HEK293T (cell line): ENCODE data around the gene ZNF217.
"Not testable (repeated sequence)": the region's sequence is repeated elsewhere in the genome, so short reads cannot be mapped to it uniquely, and the experiment has no call there.

Source experiments
- L3MBTL2 ChIP-seq: fragments of 450-650 bp; conservative IDR thresholded peaks from 2 replicates; pipeline ENCODE4 v1.6.1; 2016; ENCODE audit warnings: mild to moderate bottlenecking
- LEF1 ChIP-seq: fragments of 450-650 bp; IDR thresholded peaks from 2 replicates; pipeline ENCODE4 v1.6.1; 2017; ENCODE audit warnings: mild to moderate bottlenecking, borderline replicate concordance
- NFRKB ChIP-seq: fragments of 450-650 bp; IDR thresholded peaks from 2 replicates; pipeline ENCODE4 v1.6.1; 2016; ENCODE audit warnings: mild to moderate bottlenecking, moderate library complexity
- SP1 ChIP-seq: fragments of 450-650 bp; IDR thresholded peaks from 2 replicates; pipeline ENCODE4 v1.6.1; 2017

DNA sequence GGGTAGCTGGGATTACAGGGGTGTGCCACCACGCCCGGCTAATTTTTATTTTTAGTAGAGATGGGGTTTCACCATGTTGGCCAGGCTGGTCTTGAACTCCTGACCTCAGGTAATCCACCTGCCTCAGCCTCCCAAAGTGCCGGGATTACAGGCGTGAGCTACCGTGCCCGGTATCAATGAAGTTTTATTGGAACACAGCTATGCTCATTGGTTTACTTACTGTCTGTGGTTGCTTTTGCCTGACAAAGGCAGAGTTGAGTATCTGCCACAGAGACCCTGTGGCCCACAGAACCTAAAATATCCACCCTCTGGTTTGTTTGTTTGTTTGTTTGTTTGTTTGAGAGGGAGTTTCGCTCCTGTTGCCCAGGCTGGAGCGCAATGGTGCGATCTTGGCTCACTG lies 43.7 kb upstream of the ZNF217 start:
- TF ChIP-seq NFRKB, SP1, LEF1, L3MBTL2: not testable (repeated sequence)
